ENCODE data around the gene CRYL1.

Gene CRYL1

GRCh38 chr13:20494656-20495055, 31.0 kb downstream of the CRYL1 start:
- DNase-seq (ENCODE audit: low read depth), result no peak

GRCh38 chr13:20492641-20493040, 33.0 kb downstream of the CRYL1 start:
- DNase-seq (ENCODE audit: low read depth), result no peak

GRCh38 chr13:20491926-20492435, 33.7 kb downstream of the CRYL1 start:
- no peak for DNase-seq (ENCODE audit: low read depth)

DNA sequence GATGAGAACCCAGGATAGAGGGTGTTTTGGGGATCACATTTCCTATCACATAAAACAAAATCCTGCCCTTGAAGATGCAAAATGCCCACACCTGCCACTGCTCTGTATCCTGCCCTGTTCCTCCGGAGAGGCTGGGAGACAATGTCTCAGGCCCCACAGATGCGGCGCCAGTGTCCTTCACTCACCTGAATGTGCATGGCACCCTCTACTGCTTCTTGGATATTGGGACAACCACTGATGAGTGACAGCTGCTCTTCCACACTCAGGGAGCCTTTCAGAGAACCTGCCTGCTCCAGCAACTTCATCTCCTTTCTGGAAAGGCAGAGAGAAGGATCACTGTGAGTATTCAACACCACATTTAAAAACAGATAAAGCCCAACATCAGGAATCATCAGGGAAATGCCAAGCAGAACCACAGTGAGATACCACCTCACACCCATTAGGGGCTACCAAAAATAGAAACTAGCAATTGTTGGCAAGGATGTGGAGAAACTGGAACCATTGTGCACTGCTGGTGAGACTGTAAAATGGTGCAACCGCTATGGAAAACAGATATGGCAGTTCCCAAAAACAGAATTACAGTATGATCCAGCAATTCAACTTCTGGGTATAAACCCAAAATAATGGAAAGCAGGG, 36.4 kb downstream of the CRYL1 start:
- DNase-seq (ENCODE audit: low read depth), result no peak

DNA sequence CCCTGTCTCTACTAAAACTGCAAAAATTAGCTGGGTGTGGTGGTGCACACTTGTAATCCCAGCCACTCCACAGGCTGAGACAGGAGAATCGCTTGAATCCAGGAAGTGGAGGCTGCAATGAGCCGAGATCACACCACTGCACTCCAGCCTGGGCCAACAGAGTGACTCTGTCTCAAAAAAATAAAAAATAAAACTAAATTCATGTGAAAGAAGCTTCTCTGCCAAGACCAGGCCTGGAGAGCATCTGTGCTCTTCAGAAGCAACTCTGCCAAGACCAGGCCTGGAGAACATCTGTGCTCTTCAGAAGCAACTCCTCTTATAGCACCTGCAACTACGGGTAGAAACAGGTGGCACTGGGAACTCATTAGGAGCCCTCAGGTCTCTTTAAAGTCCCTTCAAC, 37.7 kb downstream of the CRYL1 start:
- DNase-seq (ENCODE audit: low read depth), result no peak

- DNase-seq (ENCODE audit: low read depth), result no peak
These were observed 42.9 kb downstream of the CRYL1 start for GRCh38 chr13:20482787-20483186.

- DNase-seq (ENCODE audit: low read depth), result no peak
These were observed 43.3 kb downstream of the CRYL1 start for GRCh38 chr13:20482275-20482761.

- no peak for DNase-seq (ENCODE audit: low read depth)
These were observed 48.3 kb downstream of the CRYL1 start for GRCh38 chr13:20477394-20477793.

GRCh38 chr13:20475927-20476691, 49.5 kb downstream of the CRYL1 start:
- DNase-seq (ENCODE audit: low read depth), result no peak

GRCh38 chr13:20474515-20474914, 51.1 kb downstream of the CRYL1 start:
- DNase-seq (ENCODE audit: low read depth), result no peak

GRCh38 chr13:20473888-20474287, 51.8 kb downstream of the CRYL1 start:
- DNase-seq (ENCODE audit: low read depth), result no peak

GRCh38 chr13:20473139-20473538, 52.5 kb downstream of the CRYL1 start:
- DNase-seq (ENCODE audit: low read depth), result no peak

DNA sequence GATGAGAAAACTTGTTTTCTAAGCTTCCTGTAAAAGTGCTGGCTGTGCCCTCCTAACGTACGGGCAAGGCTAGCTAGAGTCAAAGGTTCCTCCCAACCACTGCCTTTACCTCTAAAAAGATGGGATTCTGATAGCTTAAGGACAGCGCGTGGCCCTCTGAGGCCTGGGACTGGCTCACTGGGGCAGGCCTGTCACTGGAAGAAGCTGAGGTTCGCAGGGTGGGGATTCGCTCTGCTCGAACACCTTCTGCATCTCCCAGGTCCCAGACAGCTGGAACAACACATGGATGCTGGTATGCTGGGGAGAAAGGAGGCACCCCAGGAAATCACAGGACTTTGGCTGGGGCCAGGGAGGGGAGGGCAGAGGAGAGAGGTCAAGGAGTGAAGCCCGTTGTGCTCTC, 53.1 kb downstream of the CRYL1 start:
- DNase-seq (ENCODE audit: low read depth), result no peak

GRCh38 chr13:20470136-20470535, 55.5 kb downstream of the CRYL1 start:
- no peak for DNase-seq (ENCODE audit: low read depth)

GRCh38 chr13:20466371-20466770, 59.3 kb downstream of the CRYL1 start:
- DNase-seq (ENCODE audit: low read depth), result no peak

DNA sequence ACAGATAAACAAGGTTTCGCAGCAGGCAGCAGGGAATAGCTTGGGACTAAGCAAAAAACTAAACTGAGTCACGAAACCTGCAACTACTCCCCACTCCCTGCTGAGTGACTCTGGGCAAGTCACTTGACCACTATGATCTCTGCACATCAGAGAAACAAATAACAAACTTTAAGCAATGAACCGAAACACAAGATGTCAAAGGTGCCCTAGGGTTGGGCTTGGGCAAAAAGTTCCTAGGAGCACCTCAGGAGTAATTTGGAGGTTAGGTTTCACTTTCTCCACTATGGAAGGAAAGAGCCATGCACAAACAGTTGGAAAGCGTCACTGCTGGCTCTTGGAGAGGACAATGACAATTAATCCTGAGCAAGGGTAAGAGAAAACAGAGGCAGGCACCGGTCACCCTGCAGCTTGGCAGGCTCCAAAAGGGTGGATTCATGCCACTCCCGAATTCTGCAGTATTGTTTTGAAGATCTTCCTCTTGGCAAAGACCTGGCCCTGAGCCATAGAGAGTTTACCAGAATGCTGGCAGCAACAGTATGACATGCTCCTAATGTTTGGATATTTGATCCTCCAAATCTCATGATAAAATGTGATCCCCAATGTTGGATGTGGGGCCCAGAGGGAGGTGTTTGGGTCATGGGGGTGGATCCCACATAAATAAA, 60.3 kb downstream of the CRYL1 start:
- no peak for DNase-seq (ENCODE audit: low read depth)

- no peak for DNase-seq (ENCODE audit: low read depth)
These were observed 62.7 kb downstream of the CRYL1 start for GRCh38 chr13:20462921-20463320.

DNA sequence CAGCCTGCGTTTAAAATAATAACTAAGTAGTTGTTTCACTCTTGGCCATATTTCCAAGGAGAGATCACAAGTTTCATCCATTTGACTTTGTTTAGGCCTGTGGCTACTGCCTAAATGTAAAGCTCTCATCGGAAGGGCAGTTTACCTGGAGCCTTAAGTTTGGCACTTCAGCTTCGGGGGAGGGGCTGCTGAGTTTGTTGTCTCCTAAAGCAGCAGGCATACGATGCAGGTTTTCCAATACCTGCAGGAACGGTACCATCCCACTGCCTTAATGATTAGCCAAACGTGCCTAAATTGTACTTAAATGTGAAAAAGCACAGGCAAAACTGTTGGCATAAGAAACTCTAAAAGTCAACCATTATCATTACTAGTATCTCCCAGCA, 63.1 kb downstream of the CRYL1 start:
- DNase-seq (ENCODE audit: low read depth), result no peak

DNA sequence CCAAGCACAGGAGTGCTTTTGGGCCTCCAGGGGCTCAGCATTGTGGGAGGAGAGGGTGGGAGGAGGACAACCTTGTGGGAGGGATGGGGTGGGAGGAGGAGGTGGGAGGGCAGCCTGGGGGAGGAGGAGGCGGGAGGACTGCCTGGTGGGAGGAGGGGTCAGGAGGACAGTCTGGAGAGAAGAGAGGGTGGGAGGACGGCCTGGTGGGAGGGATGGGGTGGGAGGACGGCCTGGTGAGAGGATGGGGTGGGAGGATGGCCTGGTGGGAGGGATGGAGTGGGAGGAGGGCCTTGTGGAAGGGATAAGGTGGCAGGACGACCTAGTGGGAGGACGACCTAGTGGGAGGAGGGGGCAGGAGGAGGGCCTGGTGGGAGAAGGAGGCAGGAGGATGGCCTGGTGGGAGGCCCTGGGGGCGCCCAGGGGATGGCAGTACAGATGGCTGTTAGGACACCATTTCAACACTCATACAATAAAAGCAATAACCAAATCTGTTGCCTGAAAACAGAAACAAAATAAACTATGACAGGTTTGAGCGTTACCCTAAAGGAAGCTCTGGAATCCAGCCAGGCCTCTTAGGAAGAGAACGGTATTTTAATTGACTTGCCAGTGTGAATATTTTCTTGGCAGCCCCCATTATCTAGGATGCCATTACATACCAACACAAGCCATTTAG, 63.7 kb downstream of the CRYL1 start:
- no peak for DNase-seq (ENCODE audit: low read depth)

- DNase-seq (ENCODE audit: low read depth), result no peak
These were observed 64.2 kb downstream of the CRYL1 start for GRCh38 chr13:20461481-20461859.

DNA sequence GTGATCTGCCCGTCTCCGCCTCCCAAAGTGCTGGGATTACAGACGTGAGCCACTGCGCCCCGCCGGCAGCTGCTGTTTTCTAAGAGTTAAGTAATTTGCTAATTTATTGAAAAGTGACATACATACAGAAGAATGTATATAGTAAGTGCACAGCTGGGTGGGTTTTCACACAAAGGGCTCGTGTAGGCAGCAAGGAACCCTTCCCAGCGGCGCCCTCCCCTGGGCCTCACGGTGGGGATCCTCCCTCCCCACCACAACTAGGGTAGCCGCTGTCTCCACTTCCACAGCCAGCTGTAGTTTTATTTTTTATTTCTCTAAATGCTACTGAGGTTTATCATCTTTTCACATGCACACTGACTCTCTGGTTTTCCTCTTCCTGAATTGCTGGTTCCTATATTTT, 64.9 kb downstream of the CRYL1 start:
- DNase-seq (ENCODE audit: low read depth), result no peak

DNA sequence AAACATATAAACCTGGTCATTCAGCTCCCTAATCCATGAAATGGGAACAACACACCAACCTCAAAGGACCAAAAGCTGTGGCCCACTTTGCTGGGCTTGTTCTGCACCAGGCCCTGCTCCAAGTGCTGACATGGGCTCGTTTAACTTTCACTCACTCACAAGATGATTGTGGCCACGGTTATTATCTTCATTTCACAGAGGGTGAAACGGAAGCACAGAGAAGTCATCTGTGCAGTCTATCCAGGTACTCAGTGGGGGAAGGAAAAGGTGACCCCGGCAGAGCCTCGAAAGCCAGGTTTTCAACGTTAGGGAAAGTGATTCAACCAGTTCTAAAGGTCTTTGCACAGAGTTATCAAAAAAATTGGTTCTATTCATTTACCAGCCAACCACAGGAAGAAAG, 68.0 kb downstream of the CRYL1 start:
- no peak for DNase-seq (ENCODE audit: low read depth)

GRCh38 chr13:20456737-20457136, 68.9 kb downstream of the CRYL1 start:
- no peak for DNase-seq (ENCODE audit: low read depth)

All from non-pigmented ciliary epithelial cell (primary cell).